HG03039 (cell line): ENCODE data around the gene COL11A1.
"Not testable (repeated sequence)": the region's sequence is repeated elsewhere in the genome, so short reads cannot be mapped to it uniquely, and the experiment has no call there.

ENCODE experiments used
- ATAC-seq: cut with Tn5 transposase; IDR thresholded peaks from one replicate; pipeline ENCODE4 v1.9.1; 2021; ENCODE audit warnings: mild to moderate bottlenecking, moderate library complexity; ENCODE audit not compliant: unreplicated experiment

The COL11A1 gene

GRCh38 chr1:103108376-103109150 is at the start of gene COL11A1:
TSS of gene COL11A1 (minus strand) at chr1:103108522. CDS start at chr1:103108178, 344 bp downstream.
- ATAC-seq: no peak

- no peak for ATAC-seq
Observed at GRCh38 chr1:103156966-103157365, 48.6 kb upstream of the COL11A1 start.

- no peak for ATAC-seq
Observed at GRCh38 chr1:103146166-103146565, 37.8 kb upstream of the COL11A1 start.

GRCh38 chr1:103145449-103145848 is 37.1 kb upstream of the COL11A1 start:
- no peak for ATAC-seq

GRCh38 chr1:103144681-103145080 is 36.4 kb upstream of the COL11A1 start:
- ATAC-seq: no peak

- ATAC-seq: no peak
Observed at GRCh38 chr1:103142461-103142860, 34.1 kb upstream of the COL11A1 start.

GRCh38 chr1:103129796-103130195 is 21.5 kb upstream of the COL11A1 start:
- no peak for ATAC-seq

- ATAC-seq: no peak
Observed at GRCh38 chr1:103129255-103129654, 20.9 kb upstream of the COL11A1 start.

- ATAC-seq: not testable (repeated sequence)
Observed at GRCh38 chr1:103128256-103128655, 19.9 kb upstream of the COL11A1 start.

GRCh38 chr1:103125219-103125618 is 16.9 kb upstream of the COL11A1 start:
- no peak for ATAC-seq

- no peak for ATAC-seq
Observed at GRCh38 chr1:103122983-103123720, 14.8 kb upstream of the COL11A1 start.

GRCh38 chr1:103120981-103121380 is 12.7 kb upstream of the COL11A1 start:
- no peak for ATAC-seq

- no peak for ATAC-seq
Observed at GRCh38 chr1:103112546-103112945, 4.2 kb upstream of the COL11A1 start.

- no peak for ATAC-seq
Observed at GRCh38 chr1:103111926-103112325, 3.6 kb upstream of the COL11A1 start.

- no peak for ATAC-seq
Observed at GRCh38 chr1:103110701-103111100, 2.4 kb upstream of the COL11A1 start.

GRCh38 chr1:103109311-103109920 is 1.1 kb upstream of the COL11A1 start:
- ATAC-seq: no peak

GRCh38 chr1:103107741-103108375 is 464 bp downstream of the COL11A1 start:
- no peak for ATAC-seq

GRCh38 chr1:103106426-103107341 is 1.6 kb downstream of the COL11A1 start:
- peak; percentile 79 for ATAC-seq

GRCh38 chr1:103101399-103101798 is 6.9 kb downstream of the COL11A1 start:
- no peak for ATAC-seq

- no peak for ATAC-seq
Observed at GRCh38 chr1:103089221-103089620, 19.1 kb downstream of the COL11A1 start.
